ENCODE results near the gene USP24.

The USP24 gene

GRCh38 chr1:55035904-55036303 lies 179.3 kb downstream of the USP24 start:
- peak; percentile 39; the same call in 1 of the 2 replicates for TF ChIP-seq CTCF (IDR thresholded peaks at IDR 0.05)

DNA sequence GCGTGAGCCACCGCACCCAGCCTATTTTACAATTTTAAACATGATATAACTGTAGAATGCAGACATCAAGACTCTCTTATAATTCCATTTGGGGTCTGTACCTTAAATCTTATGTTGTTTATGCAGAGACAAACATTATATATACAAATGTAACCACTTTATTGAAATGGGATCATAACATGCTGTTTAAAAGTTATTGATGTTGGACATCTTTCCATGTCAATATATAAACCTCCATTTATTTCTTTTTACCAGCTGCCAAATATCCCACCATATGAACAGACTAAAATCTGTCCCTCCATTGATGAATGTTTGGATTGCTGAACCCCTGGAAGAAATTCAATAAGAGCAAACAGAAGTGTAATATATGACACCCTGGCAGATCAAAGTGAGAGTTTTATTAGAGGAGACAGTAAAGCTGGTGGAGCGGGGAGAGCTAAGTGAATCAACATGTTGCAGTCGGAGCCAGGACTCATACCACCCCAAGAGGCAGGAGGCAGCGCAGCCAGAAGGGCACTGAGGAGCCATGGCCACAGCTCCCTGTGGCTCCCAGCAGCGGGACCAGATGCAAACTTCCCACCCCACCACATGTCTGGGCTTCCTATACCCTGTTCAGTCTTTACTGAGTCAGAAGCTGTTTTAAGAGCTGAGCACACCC lies 180.6 kb downstream of the USP24 start:
- TF ChIP-seq CTCF (IDR thresholded peaks at IDR 0.05) = no peak

GRCh38 chr1:55033265-55033614 lies 181.9 kb downstream of the USP24 start:
- TF ChIP-seq CTCF (IDR thresholded peaks at IDR 0.05) = no peak

DNA sequence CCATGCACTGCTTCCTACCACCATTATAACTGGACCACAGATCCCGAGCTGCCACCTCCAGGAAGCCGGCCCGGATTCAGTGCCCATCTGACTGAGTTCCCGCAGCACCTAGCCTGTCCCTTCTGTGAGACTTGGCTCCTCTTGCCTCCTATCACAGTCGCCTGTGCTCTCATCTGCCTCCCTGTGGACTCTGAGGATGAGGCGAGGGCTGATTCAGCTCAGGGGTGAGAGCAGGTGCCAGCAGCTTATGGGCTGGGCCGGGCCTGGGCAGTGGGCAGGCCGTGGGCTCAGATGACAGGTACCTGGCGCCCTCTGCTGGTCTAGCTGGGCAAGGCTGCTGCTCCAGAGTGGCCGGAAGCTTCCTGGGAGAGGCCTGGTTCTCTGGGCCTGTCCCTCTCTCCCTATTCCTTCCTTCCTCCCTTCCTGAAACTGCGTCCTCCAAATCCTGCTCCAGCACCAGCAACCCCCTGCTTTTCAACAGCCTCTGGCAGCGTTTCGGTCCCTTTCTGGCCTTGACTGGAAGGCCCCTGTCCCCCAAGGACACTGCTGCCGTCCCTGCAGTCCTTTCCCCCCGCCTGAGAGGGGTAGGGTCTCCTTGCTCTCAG lies 193.1 kb downstream of the USP24 start:
- TF ChIP-seq CTCF (IDR thresholded peaks at IDR 0.05) = peak; percentile 94

DNA sequence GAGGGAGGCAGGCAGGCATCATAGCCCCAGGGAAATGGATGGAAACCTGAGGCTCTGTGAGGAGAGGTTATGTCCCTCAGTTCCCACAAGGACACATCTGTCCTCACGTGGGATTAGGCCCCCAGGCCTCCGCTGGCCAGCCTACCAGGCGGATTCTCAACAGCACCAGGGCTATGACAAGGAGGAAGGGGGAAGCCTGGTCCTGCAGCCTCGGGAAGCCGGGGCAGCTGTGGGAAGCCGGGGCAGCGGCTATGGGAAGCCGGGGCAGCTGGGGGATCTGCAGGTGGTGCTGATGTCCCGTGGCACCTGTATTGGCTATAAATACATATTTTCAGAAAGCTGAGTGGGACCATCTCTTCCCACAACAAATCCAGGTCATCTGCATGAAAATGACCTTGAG lies 196.8 kb downstream of the USP24 start:
- no peak for TF ChIP-seq CTCF (IDR thresholded peaks at IDR 0.05)

Data from LNCAP (cell line).